ENCODE measurements around the gene UHRF2. TPM values are rescaled to one million over a fixed set of nuclear protein-coding genes. Genes with fewer than 3 reads are reported as not detected.

UHRF2 gene
- total and polyA plus RNA-seq, 9 of the 15 experiments (the other 6 are each of a cell fraction or from before 2014, with no cell fraction given), result 5.6 to 39.0 (median 20.1) TPM

- ATAC-seq (peak; percentile 35), DNase-seq (ENCODE audit: extremely low read depth in 1 of 4, low spot score in 3 of 4) (no peak), FAIRE-seq (no peak)
- Histone ChIP-seq H3K27ac (ENCODE audit: extremely low read depth, low read depth, low read length) (no peak overlapping the region), H4K20me1 (replicated peaks; ENCODE audit: control insufficient read depth, insufficient read depth, low read length) (peaks cover 7% of the 10 kb centered on the region; the same call in 1 of the 2 replicates), H3K4me1 (replicated peaks in 1 of 2; ENCODE audit: control insufficient read depth in 2 of 2, insufficient read depth in 2 of 2, low read length in 2 of 2) (0 out of 5 replicates have a peak, but pooled peaks cover 0 to 2% of the 10 kb centered on the region in 2 experiments), H3K4me2 (ENCODE audit: insufficient read depth, low read length) (no peak overlapping the region), H3K9ac (ENCODE audit: insufficient read depth in 1 of 2, low read depth in 2 of 2, low read length in 2 of 2) (no peak overlapping the region), H3K4me3 (no peak overlapping the region), H3K79me2 (ENCODE audit: control insufficient read depth, insufficient read depth, low read length) (peaks cover 63% of the 10 kb centered on the region), H3K9me3 (replicated peaks; ENCODE audit: control insufficient read depth, insufficient read depth, low read depth, low read length) (no peaks in the 10 kb centered on the region), H3K36me3 (ENCODE audit: control insufficient read depth, insufficient read depth, low read length) (no peaks in the 10 kb centered on the region), H3K27me3 (ENCODE audit: control insufficient read depth in 2 of 2, insufficient read depth in 2 of 2, low read length in 2 of 2) (no peaks in the 10 kb centered on the region), H2AFZ (ENCODE audit: low read depth, low read length) (no peak overlapping the region), H3K9me1 (ENCODE audit: control insufficient read depth, insufficient read depth, low read length) (no peaks in the 10 kb centered on the region)
- ChIA-PET CTCF (ENCODE audit: low intra/inter-chr PET ratio) (no interaction called here), POLR2A (no interaction called here)
- in situ Hi-C loops (cut with MboI) (no loop called here), intact Hi-C loops (cut with micrococcal nuclease) (no loop called here)
- BruUV-seq (replicated peaks), result no TSS peak
- no peak for TF ChIP-seq ZNF57 (CRISPR knock-in tag; IDR thresholded peaks at IDR 0.05)
- TF ChIP-seq GMEB1 (CRISPR knock-in tag; IDR thresholded peaks at IDR 0.05), result no peak
- TF ChIP-seq BRF2 (IDR thresholded peaks at IDR 0.05; ENCODE audit: borderline replicate concordance, insufficient read depth, insufficient read length), result no peak
- TF ChIP-seq CTBP1 (IDR thresholded peaks at IDR 0.05; ENCODE audit: borderline replicate concordance), result no peak
- TF ChIP-seq CREBBP (IDR thresholded peaks at IDR 0.05; ENCODE audit: low read depth, low read length), result no peak
- TF ChIP-seq MED1 (CRISPR knock-in tag; IDR thresholded peaks at IDR 0.05; ENCODE audit: borderline replicate concordance), result no peak
- no peak for TF ChIP-seq HMGN3 (IDR thresholded peaks at IDR 0.05; ENCODE audit: borderline replicate concordance, extremely low read depth, insufficient read length, low read depth, low read length)
- TF ChIP-seq ZNF586 (CRISPR knock-in tag; conservative IDR thresholded peaks at IDR 0.05), result no peak
- no peak for TF ChIP-seq MCM5 (IDR thresholded peaks at IDR 0.05; ENCODE audit: low read depth)
- no peak for TF ChIP-seq DDX20 (tag; IDR thresholded peaks at IDR 0.05; ENCODE audit: low read depth)
- no peak for TF ChIP-seq IRF2 (CRISPR knock-in tag; IDR thresholded peaks at IDR 0.05)
- TF ChIP-seq ZNF668 (CRISPR knock-in tag; IDR thresholded peaks at IDR 0.05), result no peak
- no peak for TF ChIP-seq SAFB2 (IDR thresholded peaks at IDR 0.05; ENCODE audit: borderline replicate concordance, low read depth, low read length, severe bottlenecking)
- TF ChIP-seq TAF9B (IDR thresholded peaks at IDR 0.05; ENCODE audit: partially characterized antibody), result no peak
- TF ChIP-seq ATF4 (CRISPR knock-in tag; IDR thresholded peaks at IDR 0.05), result no peak
- TF ChIP-seq ARID1B (IDR thresholded peaks at IDR 0.05), result no peak
- no peak for TF ChIP-seq CTCF (IDR thresholded peaks at IDR 0.05 in 2 of 3, conservative IDR thresholded peaks at IDR 0.05 in 1 of 3; ENCODE audit: insufficient read depth in 2 of 3, low read depth in 1 of 3, low read length in 3 of 3)
Measured at GRCh38 chr9:6449645-6450044, 36.6 kb downstream of the UHRF2 start.
